B cell (primary cell): ENCODE results near the gene TMEM222. TPM values are rescaled to one million over a fixed set of nuclear protein-coding genes. Genes with fewer than 3 reads are reported as not detected.

ENCODE experiments used
- ATAC-seq: fragments of 200-7000 bp; cut with Tn5 transposase; one replicate; pipeline ENCODE4 v1.10.0; 2021; ENCODE audit warnings: low read depth, mild to moderate bottlenecking, moderate number of reproducible peaks, moderate library complexity
- CTCF ChIA-PET: fragments of 350-600 bp; sonication (Branson Sonifier 250); formaldehyde crosslinking; loops from one replicate; lab custom pipeline; 2021; ENCODE audit warnings: antibody characterized with exemption, inconsistent platforms; lab: Charles Lee
- POLR2A ChIA-PET: fragments of 350-600 bp; sonication (Branson Sonifier 250); formaldehyde crosslinking; loops from one replicate; lab custom pipeline; 2021; ENCODE audit warnings: antibody characterized with exemption; lab: Charles Lee
- DNase-seq: peaks from one replicate; pipeline ENCODE4 v3.0.0; 2013
- H2AFZ ChIP-seq: 2 replicates; pipeline ENCODE4 v1.6.1; 2012; ENCODE audit warnings: mild to moderate bottlenecking, low read depth, low read length; ENCODE audit not compliant: insufficient read depth, poor library complexity, severe bottlenecking
- H3K27ac ChIP-seq, 2 donors: 1 replicate in 1 of 2; 2 replicates in 1 of 2; pipeline ENCODE4 v1.5.1; 2012 to 2013; ENCODE audit warnings: low read length in 2 of 2, mild to moderate bottlenecking in 2 of 2, moderate library complexity in 1 of 2
- H3K27me3 ChIP-seq, 4 experiments: fragments of 200-600 bp in 1 of 4; sonication (generic) in 1 of 4; replicated peaks in 1 of 4; 1 replicate in 2 of 4; 2 replicates in 2 of 4; pipeline versions ENCODE4 v1.6.1 to v1.7.0; 2013 to 2016; ENCODE audit warnings: low read length in 3 of 4, mild to moderate bottlenecking in 2 of 4, mixed read lengths in 1 of 4, moderate library complexity in 1 of 4; ENCODE audit not compliant: insufficient read depth in 4 of 4, control insufficient read depth in 3 of 4; ENCODE audit errors: control extremely low read depth in 1 of 4
- H3K36me3 ChIP-seq, 2 experiments: replicated peaks in 1 of 2; 1 replicate in 1 of 2; 2 replicates in 1 of 2; pipeline versions ENCODE4 v1.6.1 to v1.7.1; 2013; ENCODE audit warnings: low read length in 1 of 2; ENCODE audit not compliant: insufficient read depth in 2 of 2, control insufficient read depth in 1 of 2; ENCODE audit errors: control extremely low read depth in 1 of 2, extremely low read depth in 1 of 2
- H3K4me1 ChIP-seq, 2 donors: fragments of 200-600 bp in 1 of 2; sonication (generic) in 1 of 2; 1 replicate in 1 of 2; 2 replicates in 1 of 2; pipeline versions ENCODE4 v1.5.1 to v1.6.1; 2013 to 2017; ENCODE audit warnings: low read length in 2 of 2; ENCODE audit not compliant: control insufficient read depth in 2 of 2, insufficient read depth in 2 of 2
- H3K4me2 ChIP-seq: replicated peaks from 2 replicates; pipeline ENCODE3; 2012; ENCODE audit warnings: mild to moderate bottlenecking, low read depth, low read length; ENCODE audit not compliant: poor library complexity, severe bottlenecking
- H3K4me3 ChIP-seq, 5 experiments: fragments of 200-600 bp in 1 of 5; sonication (generic) in 1 of 5; 1 replicate in 3 of 5; 2 replicates in 2 of 5; pipeline versions ENCODE4 v1.5.1 to v1.7.0; 2011 to 2016; ENCODE audit warnings: low read length in 4 of 5, mild to moderate bottlenecking in 4 of 5, low read depth in 2 of 5, control low read depth in 1 of 5, moderate library complexity in 1 of 5; ENCODE audit not compliant: insufficient read depth in 1 of 5; ENCODE audit errors: control extremely low read depth in 1 of 5, extremely low read depth in 1 of 5
- H3K79me2 ChIP-seq: fragments of 200-600 bp; sonication (generic); one replicate; pipeline ENCODE4 v1.6.0; 2016; ENCODE audit warnings: low read length; ENCODE audit not compliant: control insufficient read depth, insufficient read depth
- H3K9ac ChIP-seq: fragments of 200-600 bp; sonication (generic); 2 replicates; pipeline ENCODE4 v1.6.1; 2017; ENCODE audit warnings: mild to moderate bottlenecking, low read length, moderate library complexity
- H3K9me3 ChIP-seq, 3 donors: one replicate each; pipeline versions ENCODE4 v1.6.1 to v1.7.1; 2013; ENCODE audit warnings: low read length in 2 of 3; ENCODE audit not compliant: control insufficient read depth in 2 of 3, insufficient read depth in 1 of 3; ENCODE audit errors: control extremely low read depth in 1 of 3
- H4K20me1 ChIP-seq: 2 replicates; pipeline ENCODE4 v1.6.0; 2012; ENCODE audit warnings: mild to moderate bottlenecking, low read length; ENCODE audit not compliant: insufficient read depth, control insufficient read depth, poor library complexity, severe bottlenecking
- H3K27ac Mint-ChIP-seq: one replicate; pipeline ENCODE4 v1.8.0; 2021; ENCODE audit warnings: mixed read lengths
- H3K27me3 Mint-ChIP-seq: one replicate; pipeline ENCODE4 v1.8.0; 2021; ENCODE audit warnings: mixed read lengths
- H3K4me1 Mint-ChIP-seq: one replicate; pipeline ENCODE4 v1.8.0; 2021; ENCODE audit warnings: mixed read lengths
- H3K4me3 Mint-ChIP-seq: one replicate; pipeline ENCODE4 v1.8.0; 2021; ENCODE audit warnings: mixed read lengths
- H3K9me3 Mint-ChIP-seq: one replicate; pipeline ENCODE4 v1.8.0; 2022; ENCODE audit warnings: mixed read lengths; ENCODE audit not compliant: insufficient read depth
- EZH2 ChIP-seq: IDR thresholded peaks from 2 replicates; pipeline ENCODE4 v1.6.1; 2012; ENCODE audit warnings: borderline replicate concordance, low read depth, mild to moderate bottlenecking, moderate library complexity, low read length; ENCODE audit not compliant: insufficient read depth, poor library complexity, severe bottlenecking
- WGBS: methylation state at CpG from one replicate; pipeline ENCODE4 v1.1.5; 2013; ENCODE audit warnings: missing lambda C conversion rate; ENCODE audit not compliant: insufficient coverage; 5-methylcytosine and 5-hydroxymethylcytosine counted together
- intact Hi-C: fragments of 100-400 bp; cut with micrococcal nuclease; formaldehyde crosslinking; loops from one replicate; pipeline ENCODE4 v1.10.0; 2022
- polyA plus RNA-seq: library from polyadenylated mRNA; depleted of rRNA; stranded (reverse); fragments of >200 nt; gene quantifications from 2 replicates; pipeline ENCODE4 v1.2.3, GENCODE V29; 2012
- total RNA-seq, 2 donors: library from RNA; stranded (reverse); fragments of 120-200 nt in 1 of 2; gene quantifications; 1 replicate in 1 of 2; 2 replicates in 1 of 2; pipeline versions ENCODE4 v1.2.3 to v1.2.4, GENCODE V29; 2013 to 2022
- TF ChIP-seq, protein P1 (sequence below): fragments of 200-600 bp; IDR thresholded peaks from one replicate; pipeline ENCODE4 v1.8.0; 2022; ENCODE audit warnings: antibody characterized with exemption, mild to moderate bottlenecking

Gene TMEM222
- total and polyA plus RNA-seq, 2 donors (not counting 1 experiment from before 2014, with no cell fraction given) = 44.2 to 80.9 TPM

DNA sequence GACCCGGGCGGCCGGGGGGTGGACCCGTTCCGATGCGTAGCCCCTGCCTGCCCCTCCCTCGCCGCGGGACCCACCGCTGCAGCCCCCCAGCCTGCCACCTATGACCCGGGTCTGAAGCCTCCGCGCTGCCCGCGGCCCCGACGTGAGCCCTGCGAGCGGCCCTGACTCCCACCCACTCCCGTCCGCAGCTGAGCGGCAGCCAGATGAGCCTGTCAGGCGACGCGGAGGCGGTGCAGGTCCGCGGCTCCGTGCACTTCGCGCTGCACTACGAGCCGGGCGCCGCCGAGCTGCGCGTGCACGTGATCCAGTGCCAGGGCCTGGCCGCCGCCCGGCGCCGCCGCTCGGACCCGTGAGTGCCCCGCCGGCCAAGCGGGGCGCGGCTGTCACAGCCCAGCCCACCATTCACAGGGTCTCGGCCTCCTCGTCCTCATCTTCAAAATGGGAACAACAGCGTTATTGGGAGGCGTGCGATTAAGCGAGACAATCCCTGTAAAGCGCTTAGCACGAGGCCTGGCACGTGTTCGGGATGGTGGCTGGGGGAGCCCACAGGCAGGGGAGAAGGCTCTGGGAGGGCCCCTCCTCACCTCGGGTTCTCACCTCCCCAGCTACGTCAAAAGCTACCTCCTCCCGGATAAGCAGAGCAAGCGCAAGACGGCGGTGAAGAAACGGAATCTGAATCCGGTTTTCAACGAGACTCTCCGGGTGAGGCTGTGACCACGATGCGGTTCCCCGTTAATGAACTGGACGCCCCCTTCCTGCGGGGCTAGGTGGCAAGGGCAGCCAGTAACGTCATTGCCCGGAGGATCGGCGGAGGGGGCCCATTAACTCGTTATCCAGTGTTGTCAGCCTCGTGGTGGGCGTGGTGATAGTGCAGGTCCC lies 28.1 kb downstream of the TMEM222 start:
- Histone ChIP-seq H3K36me3 (peaks cover 0 to 58% of the 10 kb centered on the region in 2 experiments), H3K4me3 (peak overlapping the region in 3 of 5 experiments; percentile 24 to 41 (median 27)), H4K20me1 (peaks cover 12% of the 10 kb centered on the region), H2AFZ (peak overlapping the region; percentile 38), H3K9me3 (no peaks in the 10 kb centered on the region), H3K9ac (peak overlapping the region; percentile 19), H3K4me1 (peaks cover 6 to 13% of the 10 kb centered on the region in 2 donors), H3K79me2 (peaks cover 35% of the 10 kb centered on the region), H3K4me2 (peak overlapping the region; percentile 71), H3K27ac (no peak overlapping the region), H3K27me3 (no peaks in the 10 kb centered on the region)
- ATAC-seq (peak; percentile 65), DNase-seq (no peak)
- no peaks in the 10 kb centered on the region for H3K9me3 Mint-ChIP-seq
- peak overlapping the region; percentile 50 for H3K4me3 Mint-ChIP-seq
- TF ChIP-seq, protein P1, sequence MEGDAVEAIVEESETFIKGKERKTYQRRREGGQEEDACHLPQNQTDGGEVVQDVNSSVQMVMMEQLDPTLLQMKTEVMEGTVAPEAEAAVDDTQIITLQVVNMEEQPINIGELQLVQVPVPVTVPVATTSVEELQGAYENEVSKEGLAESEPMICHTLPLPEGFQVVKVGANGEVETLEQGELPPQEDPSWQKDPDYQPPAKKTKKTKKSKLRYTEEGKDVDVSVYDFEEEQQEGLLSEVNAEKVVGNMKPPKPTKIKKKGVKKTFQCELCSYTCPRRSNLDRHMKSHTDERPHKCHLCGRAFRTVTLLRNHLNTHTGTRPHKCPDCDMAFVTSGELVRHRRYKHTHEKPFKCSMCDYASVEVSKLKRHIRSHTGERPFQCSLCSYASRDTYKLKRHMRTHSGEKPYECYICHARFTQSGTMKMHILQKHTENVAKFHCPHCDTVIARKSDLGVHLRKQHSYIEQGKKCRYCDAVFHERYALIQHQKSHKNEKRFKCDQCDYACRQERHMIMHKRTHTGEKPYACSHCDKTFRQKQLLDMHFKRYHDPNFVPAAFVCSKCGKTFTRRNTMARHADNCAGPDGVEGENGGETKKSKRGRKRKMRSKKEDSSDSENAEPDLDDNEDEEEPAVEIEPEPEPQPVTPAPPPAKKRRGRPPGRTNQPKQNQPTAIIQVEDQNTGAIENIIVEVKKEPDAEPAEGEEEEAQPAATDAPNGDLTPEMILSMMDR = no peak
- TF ChIP-seq EZH2 = no peak
- ChIA-PET POLR2A (interaction anchor here (1.9 kb wide), 1 partner anchor 9 kb away, joined by 11 read pairs; the partner anchor contains the start of gene SYTL1), CTCF (interaction anchor here (0.8 to 11.1 kb wide), 7 partner anchors 8 to 51 kb away, joined by 3 to 135 read pairs (median 6); partner anchors contain the start of genes CD164L2 and GPR3)
- no peaks in the 10 kb centered on the region for H3K27me3 Mint-ChIP-seq
- H3K4me1 Mint-ChIP-seq = peaks cover 18% of the 10 kb centered on the region
- H3K27ac Mint-ChIP-seq = no peak overlapping the region
- intact Hi-C loops = loop anchor here (1.0 kb wide), 1 partner anchor 9 kb away; no protein-coding TSS in a partner anchor
- 87% methylated on average over 83 of the region's 84 CpGs for WGBS
